ENCODE measurements around the gene TCTN1.

The TCTN1 gene

GRCh38 chr12:110694330-110694901 lies 80.5 kb downstream of the TCTN1 start:
- TF ChIP-seq CTCF (IDR thresholded peaks at IDR 0.05; ENCODE audit: low read depth, low read length, missing control alignments): no peak
- H3K36me3 ChIP-seq (replicated peaks): no peaks in the 10 kb centered on the region
- H3K4me3 ChIP-seq (ENCODE audit: low read depth, low read length): no peak overlapping the region
- H3K27ac ChIP-seq: no peak overlapping the region
- DNase-seq: no peak
- no peaks in the 10 kb centered on the region for H3K27me3 ChIP-seq (replicated peaks)
- in situ Hi-C loops (cut with HindIII; ENCODE audit: low pct_ligation_motif_present, low sequenced_read_pairs): no loop called here

GRCh38 chr12:110696283-110696682 lies 82.4 kb downstream of the TCTN1 start:
- TF ChIP-seq CTCF (IDR thresholded peaks at IDR 0.05; ENCODE audit: low read depth, low read length, missing control alignments): no peak
- Histone ChIP-seq H3K27ac (no peak overlapping the region), H3K27me3 (replicated peaks) (no peaks in the 10 kb centered on the region), H3K4me3 (ENCODE audit: low read depth, low read length) (no peak overlapping the region), H3K36me3 (replicated peaks) (no peaks in the 10 kb centered on the region)
- in situ Hi-C loops (cut with HindIII; ENCODE audit: low pct_ligation_motif_present, low sequenced_read_pairs): no loop called here
- DNase-seq: no peak

GRCh38 chr12:110697236-110697635 lies 83.3 kb downstream of the TCTN1 start:
- no peak overlapping the region for H3K27ac ChIP-seq
- no peak for TF ChIP-seq CTCF (IDR thresholded peaks at IDR 0.05; ENCODE audit: low read depth, low read length, missing control alignments)
- H3K36me3 ChIP-seq (replicated peaks): no peaks in the 10 kb centered on the region
- in situ Hi-C loops (cut with HindIII; ENCODE audit: low pct_ligation_motif_present, low sequenced_read_pairs): no loop called here
- no peak overlapping the region for H3K4me3 ChIP-seq (ENCODE audit: low read depth, low read length)
- no peaks in the 10 kb centered on the region for H3K27me3 ChIP-seq (replicated peaks)
- no peak for DNase-seq

- in situ Hi-C loops (cut with HindIII; ENCODE audit: low pct_ligation_motif_present, low sequenced_read_pairs): no loop called here
Observed at GRCh38 chr12:110698171-110698902, 84.4 kb downstream of the TCTN1 start.

More at GRCh38 chr12:110698171-110698902, 84.4 kb downstream of the TCTN1 start:
- Histone ChIP-seq H3K27me3 (replicated peaks) (no peaks in the 10 kb centered on the region), H3K4me3 (ENCODE audit: low read depth, low read length) (peak overlapping the region; percentile 22), H3K36me3 (replicated peaks) (no peaks in the 10 kb centered on the region), H3K27ac (no peak overlapping the region)
- DNase-seq: peak; percentile 77
- TF ChIP-seq CTCF (IDR thresholded peaks at IDR 0.05; ENCODE audit: low read depth, low read length, missing control alignments): peak; percentile 87

Data from brain microvascular endothelial cell (primary cell).